GM18498 (cell line): ENCODE results near the gene FGD3.
"Not testable (repeated sequence)": the region's sequence is repeated elsewhere in the genome, so short reads cannot be mapped to it uniquely, and the experiment has no call there.

ENCODE experiments used
- ATAC-seq: cut with Tn5 transposase; IDR thresholded peaks from one replicate; pipeline ENCODE4 v1.9.1; 2021; ENCODE audit warnings: mild to moderate bottlenecking, moderate library complexity; ENCODE audit not compliant: unreplicated experiment

The FGD3 gene

GRCh38 chr9:92974761-92975755 lies 27.7 kb downstream of the FGD3 start:
- no peak for ATAC-seq

- no peak for ATAC-seq
Measured at GRCh38 chr9:92976431-92976830, 29.1 kb downstream of the FGD3 start.

- ATAC-seq: no peak
Measured at GRCh38 chr9:92977279-92977678, 30.0 kb downstream of the FGD3 start.

DNA sequence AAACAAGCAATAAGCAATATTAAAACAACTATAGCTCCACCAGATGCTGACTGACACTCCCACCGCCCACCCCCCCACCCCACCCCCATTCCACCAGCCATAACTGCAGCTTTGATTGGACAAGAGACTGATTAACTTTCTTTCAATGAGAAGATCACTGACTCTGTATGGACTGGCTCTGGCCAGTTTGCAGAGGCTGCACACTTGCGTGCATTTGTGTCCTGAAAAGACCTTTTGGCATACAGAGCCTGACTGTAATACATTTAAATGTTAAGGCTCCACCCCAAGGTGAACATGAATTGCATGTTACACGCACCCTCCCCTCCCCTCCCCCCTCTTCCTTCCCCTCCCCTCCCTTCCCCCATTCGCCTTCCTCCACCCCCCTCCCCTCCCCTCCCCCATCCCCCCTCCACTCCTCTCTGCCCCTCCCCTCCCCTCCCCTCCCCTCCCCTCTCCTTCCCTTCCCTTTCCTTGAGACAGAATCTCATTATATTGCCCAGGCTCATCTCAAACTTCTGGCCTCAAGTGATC lies 31.1 kb downstream of the FGD3 start:
- no peak for ATAC-seq

DNA sequence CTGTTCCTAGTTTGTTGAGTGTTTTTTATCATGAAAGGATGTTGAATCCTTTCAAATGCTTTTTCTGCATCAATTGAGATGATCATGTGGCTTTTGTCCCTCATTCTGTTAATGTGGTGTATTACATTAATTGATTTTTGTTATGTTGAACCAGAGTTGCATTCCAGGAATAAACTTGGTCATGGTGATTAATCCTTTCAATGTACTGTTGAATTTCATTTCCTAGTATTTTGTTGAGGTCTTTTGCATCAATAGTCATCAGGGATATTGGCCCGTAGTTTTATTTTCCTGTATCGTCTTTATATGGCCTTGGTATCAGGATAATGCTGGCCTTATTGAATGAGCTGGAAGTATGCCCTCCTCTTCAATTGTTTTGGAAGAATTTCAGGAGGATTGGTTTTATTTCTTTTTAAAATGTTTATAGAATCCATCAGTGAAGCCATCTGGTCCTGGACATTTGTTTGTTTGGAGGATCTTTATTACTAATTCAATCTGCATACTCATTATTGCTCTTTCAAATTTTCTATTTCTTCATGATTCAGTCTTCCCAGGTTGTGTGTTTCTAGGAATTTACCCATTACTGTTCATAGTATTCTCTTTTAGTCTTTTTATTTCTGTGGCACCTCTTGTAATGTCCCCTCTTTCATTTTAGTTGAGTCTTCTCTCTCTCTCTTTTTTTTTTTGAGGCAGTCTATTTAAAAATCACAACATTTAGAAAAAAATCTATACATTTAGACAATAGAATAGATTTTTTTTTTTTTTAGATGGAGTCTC lies 32.1 kb downstream of the FGD3 start:
- no peak for ATAC-seq

DNA sequence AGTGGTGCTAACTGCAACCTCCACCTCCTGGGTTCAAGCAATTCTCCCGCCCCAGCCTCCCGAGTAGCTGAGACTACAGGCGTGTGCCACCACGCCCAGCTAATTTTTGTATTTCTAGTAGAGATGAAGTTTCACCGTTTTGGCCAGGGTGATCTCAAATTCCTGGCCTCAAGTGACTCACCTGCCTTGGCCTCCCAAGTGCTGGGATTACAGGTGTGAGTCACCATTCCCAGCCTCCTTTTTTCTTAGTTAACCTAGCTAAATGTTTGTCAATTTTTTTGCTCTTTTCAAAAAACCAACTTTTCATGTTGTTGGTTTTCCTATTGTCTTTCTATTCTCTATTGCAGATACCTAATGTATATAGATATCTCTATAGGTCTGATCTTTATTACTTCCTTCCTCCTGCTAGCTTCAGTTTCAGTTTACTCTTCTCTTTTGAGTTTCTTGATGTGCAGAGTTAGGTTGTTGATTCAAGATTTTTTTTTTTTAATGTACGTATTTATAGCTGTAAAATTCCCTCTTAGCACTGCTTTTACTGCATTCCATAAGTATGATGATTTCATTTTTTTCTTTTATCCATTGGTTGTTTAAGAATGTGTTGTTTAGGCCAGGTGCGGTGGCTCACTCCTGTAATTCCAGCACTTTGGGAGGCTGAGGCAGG lies 32.9 kb downstream of the FGD3 start:
- no peak for ATAC-seq

DNA sequence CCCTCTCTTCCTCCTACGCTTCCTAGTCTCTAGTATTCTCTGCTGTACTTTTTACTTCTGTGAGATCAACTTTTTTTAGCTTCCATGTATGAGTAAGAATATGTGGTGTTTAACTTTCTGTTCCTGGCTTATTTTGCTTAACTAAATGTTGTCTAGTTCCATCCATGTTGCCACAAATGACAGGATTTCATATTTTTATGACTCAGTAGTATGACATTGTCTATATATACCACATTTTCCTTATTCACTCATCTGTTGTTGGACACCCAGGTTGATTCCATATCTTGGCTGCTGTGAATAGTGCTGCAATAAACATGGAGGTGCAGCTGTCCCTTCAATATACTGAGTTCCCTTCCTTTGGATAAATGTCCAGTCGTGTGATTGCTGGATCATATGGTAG lies 34.8 kb downstream of the FGD3 start:
- no peak for ATAC-seq

- ATAC-seq: no peak
Measured at GRCh38 chr9:92983984-92984589, 36.8 kb downstream of the FGD3 start.

- no peak for ATAC-seq
Measured at GRCh38 chr9:92984976-92985375, 37.7 kb downstream of the FGD3 start.

DNA sequence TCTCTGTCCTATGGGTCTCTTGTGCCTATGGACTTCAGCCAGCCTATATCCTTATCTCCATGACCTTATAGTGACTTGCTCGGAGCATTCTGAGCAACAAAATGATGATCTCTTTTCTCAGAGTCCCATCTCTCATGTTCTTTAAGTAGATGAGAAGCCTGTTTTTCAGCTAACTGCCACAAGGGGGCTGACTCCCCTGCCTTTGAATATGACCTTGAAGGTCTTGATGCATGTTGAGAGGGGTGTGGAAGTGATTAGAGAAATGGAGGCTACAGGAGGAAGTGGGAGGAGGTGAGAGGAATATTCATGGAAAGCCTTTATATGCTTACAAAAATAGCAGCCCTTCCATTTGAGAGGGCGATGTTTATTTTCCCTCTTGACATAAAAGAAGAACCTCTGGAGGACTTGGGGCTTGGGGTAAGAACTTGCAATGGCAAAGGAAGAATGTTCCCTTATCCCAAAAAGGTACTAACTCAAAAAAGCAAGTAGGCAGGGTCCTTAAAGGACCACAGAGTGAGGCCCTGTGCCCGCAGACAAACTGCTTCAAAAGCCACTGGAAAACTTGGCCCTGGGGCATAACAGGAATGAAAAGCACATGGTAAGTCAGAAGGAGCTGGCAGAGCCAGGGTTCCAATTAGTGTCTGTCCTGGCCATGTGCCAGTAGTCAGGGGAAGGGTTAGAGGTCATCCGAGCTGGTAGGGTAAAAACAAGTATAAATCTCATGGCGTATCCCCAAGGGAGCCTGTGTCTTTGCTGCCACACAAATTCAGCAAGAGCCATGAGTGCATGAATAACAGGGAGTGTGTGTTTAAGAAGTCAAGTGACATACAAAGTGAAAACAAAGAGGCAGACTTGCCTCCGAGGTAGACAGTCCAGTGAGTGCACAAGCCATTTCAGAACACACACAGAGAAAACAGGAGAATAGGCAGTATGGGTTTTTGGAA lies 39.1 kb downstream of the FGD3 start:
- no peak for ATAC-seq

DNA sequence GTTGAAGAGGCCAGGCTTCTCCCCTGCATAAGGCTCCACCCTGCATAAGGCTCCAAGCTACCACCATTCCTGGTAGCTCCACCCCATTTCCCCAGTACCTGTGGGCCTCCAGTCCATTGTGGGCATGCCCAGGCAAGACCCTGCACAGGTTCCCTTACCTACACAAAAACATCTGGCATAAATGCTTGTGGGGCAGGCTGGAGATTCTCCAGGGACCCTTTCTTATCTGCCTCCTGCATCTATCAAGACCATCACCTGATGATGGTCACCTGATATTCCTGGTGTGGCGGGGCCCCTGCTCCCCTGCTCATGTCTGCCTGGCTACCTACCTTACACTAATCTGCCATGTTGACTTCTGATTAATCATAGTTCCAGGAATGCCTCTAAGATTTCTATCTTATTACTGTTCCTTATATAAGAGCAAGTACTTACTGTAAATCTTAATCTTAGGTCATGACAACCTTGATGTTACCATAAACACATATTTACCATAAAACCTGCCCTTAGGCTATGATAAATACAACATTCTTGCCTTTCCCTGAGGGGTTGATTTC lies 41.0 kb downstream of the FGD3 start:
- no peak for ATAC-seq

DNA sequence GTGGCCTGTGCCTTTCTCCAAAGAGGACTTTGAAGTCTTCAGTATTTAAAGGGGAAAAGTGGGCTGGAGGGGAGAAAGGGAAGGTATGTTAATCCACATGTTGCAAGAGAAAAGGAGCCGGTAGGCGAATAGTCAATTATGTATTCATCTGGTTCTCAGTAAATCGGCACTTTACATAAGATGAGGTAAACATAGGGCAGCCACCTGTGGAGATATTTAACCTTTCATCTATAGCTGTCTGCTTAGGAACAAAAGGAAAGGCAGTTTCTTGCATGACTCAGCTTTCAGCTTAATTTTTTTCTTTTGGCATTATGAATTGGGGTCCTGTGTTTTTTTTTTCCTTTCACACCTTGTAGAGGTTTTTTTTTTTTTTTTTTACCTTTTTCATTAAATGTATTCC lies 42.2 kb downstream of the FGD3 start:
- ATAC-seq: no peak

DNA sequence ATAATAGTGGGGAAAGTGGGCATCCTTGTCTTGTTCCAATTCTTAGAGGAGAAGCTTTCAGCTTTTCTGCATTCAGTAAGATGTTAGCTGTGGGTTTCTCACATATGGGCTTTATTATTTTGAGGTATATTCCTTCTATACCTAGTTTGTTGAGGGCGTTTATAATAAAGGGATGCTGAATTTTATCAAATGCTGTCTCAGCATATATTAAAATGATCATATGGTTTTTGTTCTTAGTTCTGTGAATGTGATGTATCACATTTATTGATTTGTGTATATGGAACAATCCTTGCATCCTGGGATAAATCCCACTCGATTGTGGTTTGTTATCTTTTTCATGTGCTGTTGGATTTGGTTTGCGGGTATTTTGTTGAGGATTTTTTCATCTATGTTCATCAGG lies 43.1 kb downstream of the FGD3 start:
- no peak for ATAC-seq

DNA sequence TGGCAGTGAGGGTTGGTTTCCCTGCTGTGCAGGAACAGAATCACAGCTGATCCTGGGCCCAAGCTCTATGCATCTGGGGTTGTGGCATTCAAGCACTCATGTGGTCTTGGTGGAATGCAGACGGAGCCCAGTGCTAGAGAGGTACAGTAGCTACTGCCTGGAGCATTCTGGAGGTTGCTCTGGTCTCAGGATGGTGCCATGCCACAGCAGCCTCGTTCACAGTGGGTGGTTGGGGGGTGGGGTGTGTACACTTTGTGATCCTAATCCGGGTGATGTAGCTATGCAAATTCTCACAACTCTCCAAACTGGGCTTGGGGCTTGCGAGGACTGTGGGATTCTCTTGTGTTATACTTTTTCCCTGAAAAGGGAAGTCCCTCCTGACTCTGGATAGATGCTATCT lies 45.2 kb downstream of the FGD3 start:
- ATAC-seq: no peak

- not testable (repeated sequence) for ATAC-seq
Measured at GRCh38 chr9:92998871-92999270, 51.5 kb downstream of the FGD3 start.

- ATAC-seq: no peak
Measured at GRCh38 chr9:93001031-93001430, 53.7 kb downstream of the FGD3 start.

DNA sequence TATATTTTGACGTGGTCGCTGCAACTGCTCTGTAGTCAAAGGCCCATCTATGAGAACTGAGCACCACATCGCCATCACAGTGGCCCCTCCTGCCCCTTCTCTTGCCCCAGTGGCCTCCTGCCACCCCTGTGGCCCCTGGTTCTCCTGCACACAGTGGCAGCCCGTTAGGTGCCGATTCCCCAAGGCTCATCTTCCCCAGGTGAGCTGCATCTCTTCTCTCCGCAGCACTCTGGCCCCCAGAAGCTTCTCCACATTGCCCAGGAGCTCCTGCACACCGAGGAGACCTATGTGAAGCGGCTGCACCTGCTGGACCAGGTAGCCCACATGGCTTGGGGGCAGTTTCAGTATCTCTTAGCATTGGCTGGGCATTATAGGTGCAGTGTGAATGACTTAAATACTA lies 55.4 kb downstream of the FGD3 start:
- ATAC-seq: no peak

GRCh38 chr9:93003552-93004407 lies 56.5 kb downstream of the FGD3 start:
- ATAC-seq: peak; percentile 53
